Bone marrow (tissue), 2 donors: Measurements from ENCODE around the gene ZNF830.
"Not testable (repeated sequence)": the region's sequence is repeated elsewhere in the genome, so short reads cannot be mapped to it uniquely, and the experiment has no call there.

Experiments used
- DNase-seq, 2 donors: peaks; one replicate each; lab custom pipeline; 2025; lab: John Stamatoyannopoulos, UW

ZNF830 gene

GRCh38 chr17:34961093-34961911 is at the start of gene ZNF830, which contains the start of gene CCT6B:
ZNF830 (plus strand) TSS chr17:34961540; CDS start chr17:34961567, 27 bp downstream.
CCT6B (minus strand) TSS chr17:34961460; CDS start chr17:34961393, 67 bp downstream.
- peak; percentile 87 to 94 for DNase-seq

GRCh38 chr17:34913001-34913400 is 48.3 kb upstream of the ZNF830 start:
- no peak for DNase-seq

GRCh38 chr17:34916120-34916519 is 45.2 kb upstream of the ZNF830 start:
- DNase-seq: no peak

- no peak for DNase-seq
Measured at GRCh38 chr17:34917381-34917780, 44.0 kb upstream of the ZNF830 start.

GRCh38 chr17:34920676-34921075 is 40.7 kb upstream of the ZNF830 start:
- no peak for DNase-seq

- no peak for DNase-seq
Measured at GRCh38 chr17:34926661-34927060, 34.7 kb upstream of the ZNF830 start.

- DNase-seq: no peak
Measured at GRCh38 chr17:34930283-34930682, 31.1 kb upstream of the ZNF830 start.

GRCh38 chr17:34950780-34951179 is 10.6 kb upstream of the ZNF830 start:
- DNase-seq: not testable (repeated sequence)

GRCh38 chr17:34958438-34958837 is 2.9 kb upstream of the ZNF830 start:
- no peak for DNase-seq

GRCh38 chr17:34974179-34974578 is 12.8 kb downstream of the ZNF830 start:
- no peak for DNase-seq

GRCh38 chr17:34974794-34975785 is 13.8 kb downstream of the ZNF830 start:
- no peak for DNase-seq

GRCh38 chr17:34979153-34979552 is 17.8 kb downstream of the ZNF830 start:
- no peak for DNase-seq

- DNase-seq: no peak
Measured at GRCh38 chr17:34979650-34980352, 18.5 kb downstream of the ZNF830 start.

- peak; percentile 77 to 96 for DNase-seq
Measured at GRCh38 chr17:34980353-34980680, 19.0 kb downstream of the ZNF830 start, which contains the start of gene LIG3. LIG3 (plus strand) TSS chr17:34980512; CDS start chr17:34983006, 2,494 bp downstream.

GRCh38 chr17:34980681-34981537 is 19.6 kb downstream of the ZNF830 start:
- peak; percentile 74 to 96 for DNase-seq

GRCh38 chr17:34981538-34982241 is 20.4 kb downstream of the ZNF830 start:
- no peak for DNase-seq

GRCh38 chr17:34987232-34987631 is 25.9 kb downstream of the ZNF830 start:
- no peak for DNase-seq

- no peak for DNase-seq
Measured at GRCh38 chr17:34988644-34989043, 27.3 kb downstream of the ZNF830 start.

GRCh38 chr17:34989473-34989872 is 28.1 kb downstream of the ZNF830 start:
- DNase-seq: no peak

- no peak for DNase-seq
Measured at GRCh38 chr17:34990921-34991365, 29.6 kb downstream of the ZNF830 start.
